Left lung (tissue), 10 donors: ENCODE data around the gene ARHGAP40. TPM values are rescaled to one million over a fixed set of nuclear protein-coding genes. Genes with fewer than 3 reads are reported as not detected.

Source experiments
- ATAC-seq: fragments of 200-7000 bp; cut with Tn5 transposase; one replicate; pipeline ENCODE4 v1.9.1; 2020; ENCODE audit warnings: moderate library complexity
- DNase-seq, 4 donors: peaks; one replicate each; pipeline ENCODE4 v3.0.0-alpha.2; 2013 to 2020
- H3K27ac ChIP-seq, 2 donors: fragments of 200-600 bp; sonication (generic) in 1 of 2; one replicate each; pipeline versions ENCODE4 v1.5.0 to v1.8.0; 2020 to 2021
- H3K27me3 ChIP-seq, 2 donors: fragments of 200-600 bp; sonication (generic) in 1 of 2; one replicate each; pipeline versions ENCODE4 v1.5.0 to v1.8.0; 2020 to 2021
- H3K36me3 ChIP-seq, 2 donors: fragments of 200-600 bp; sonication (generic) in 1 of 2; one replicate each; pipeline versions ENCODE4 v1.5.0 to v1.8.0; 2020 to 2021
- H3K4me1 ChIP-seq, 2 donors: fragments of 200-600 bp; one replicate each; pipeline ENCODE4 v1.8.0; 2021
- H3K4me3 ChIP-seq, 2 donors: fragments of 200-600 bp; sonication (generic) in 1 of 2; one replicate each; pipeline versions ENCODE4 v1.5.0 to v1.8.0; 2020 to 2021; ENCODE audit warnings: mild to moderate bottlenecking in 1 of 2
- H3K9me3 ChIP-seq, 2 donors: fragments of 200-600 bp; sonication (generic) in 1 of 2; one replicate each; pipeline versions ENCODE4 v1.5.0 to v1.8.0; 2020 to 2021
- intact Hi-C, 2 donors: fragments of 100-400 bp; cut with DNase I; formaldehyde crosslinking; loops; one replicate each; pipeline versions ENCODE4 v1.11.2 to v1.14.2; 2022
- polyA plus RNA-seq, 6 donors: library from polyadenylated mRNA; unstranded; fragments of 120-200 nt; gene quantifications; one replicate each; pipeline ENCODE4 v1.2.1, GENCODE V29; 2013; ENCODE audit not compliant: insufficient read length in 6 of 6
- total RNA-seq, 2 donors: library from RNA; stranded (reverse); fragmentation: NEBNext Ultra II Directional; extraction: Animal tissue kit (Norgen Biotek cat#: 25700); gene quantifications; one replicate each; pipeline ENCODE4 v1.2.1, GENCODE V29; 2021
- TF ChIP-seq, protein P1 (sequence below), 2 donors: fragments of 200-600 bp; sonication (generic) in 1 of 2; IDR thresholded peaks; one replicate each; pipeline versions ENCODE4 v1.5.0 to v1.8.0; 2021; ENCODE audit warnings: antibody characterized with exemption in 2 of 2
- donor health status: DM: no; HTN: yes; CAD: no.
- donor health status: DM: no; HTN: no; CAD: no.

Gene ARHGAP40
- total and polyA plus RNA-seq, 8 donors: 0.13 to 0.62 (median 0.44) TPM; not detected in 1

- TF ChIP-seq, protein P1, sequence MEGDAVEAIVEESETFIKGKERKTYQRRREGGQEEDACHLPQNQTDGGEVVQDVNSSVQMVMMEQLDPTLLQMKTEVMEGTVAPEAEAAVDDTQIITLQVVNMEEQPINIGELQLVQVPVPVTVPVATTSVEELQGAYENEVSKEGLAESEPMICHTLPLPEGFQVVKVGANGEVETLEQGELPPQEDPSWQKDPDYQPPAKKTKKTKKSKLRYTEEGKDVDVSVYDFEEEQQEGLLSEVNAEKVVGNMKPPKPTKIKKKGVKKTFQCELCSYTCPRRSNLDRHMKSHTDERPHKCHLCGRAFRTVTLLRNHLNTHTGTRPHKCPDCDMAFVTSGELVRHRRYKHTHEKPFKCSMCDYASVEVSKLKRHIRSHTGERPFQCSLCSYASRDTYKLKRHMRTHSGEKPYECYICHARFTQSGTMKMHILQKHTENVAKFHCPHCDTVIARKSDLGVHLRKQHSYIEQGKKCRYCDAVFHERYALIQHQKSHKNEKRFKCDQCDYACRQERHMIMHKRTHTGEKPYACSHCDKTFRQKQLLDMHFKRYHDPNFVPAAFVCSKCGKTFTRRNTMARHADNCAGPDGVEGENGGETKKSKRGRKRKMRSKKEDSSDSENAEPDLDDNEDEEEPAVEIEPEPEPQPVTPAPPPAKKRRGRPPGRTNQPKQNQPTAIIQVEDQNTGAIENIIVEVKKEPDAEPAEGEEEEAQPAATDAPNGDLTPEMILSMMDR (IDR thresholded peaks at IDR 0.05): no peak
- Histone ChIP-seq H3K27ac (no peak overlapping the region), H3K36me3 (no peaks in the 10 kb centered on the region), H3K9me3 (no peaks in the 10 kb centered on the region), H3K4me1 (peaks cover 0 to 12% of the 10 kb centered on the region in 2 donors), H3K4me3 (peak overlapping the region; percentile 24 to 36), H3K27me3 (peaks cover 14 to 83% of the 10 kb centered on the region in 2 donors)
- intact Hi-C loops: no loop called here
- DNase-seq (peak in 3 of 4 donors; percentile 20 to 55 (median 40)), ATAC-seq (peak; percentile 88)
These were observed 72.6 kb downstream of the ARHGAP40 start for GRCh38 chr20:38674092-38674764.

DNA sequence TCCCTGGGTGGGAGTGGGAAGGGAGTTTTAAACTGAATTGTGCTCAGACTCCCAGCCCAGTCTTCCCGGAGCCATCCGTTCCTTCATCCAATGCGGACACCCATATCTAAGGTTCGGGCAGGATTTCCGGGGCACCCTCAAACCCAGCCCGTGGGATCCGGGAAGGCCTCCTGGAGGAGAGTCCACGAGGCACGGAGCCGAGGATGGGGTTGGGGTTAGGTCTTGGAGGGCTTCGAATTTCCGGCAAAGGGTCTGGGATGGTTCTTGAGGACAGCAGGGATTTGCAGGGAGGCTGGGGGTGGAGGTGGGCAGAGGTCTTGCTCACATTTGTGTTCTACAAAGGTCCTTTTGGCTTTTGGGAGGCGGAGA is 73.1 kb downstream of the ARHGAP40 start:
- DNase-seq: no peak
- TF ChIP-seq, protein P1 (IDR thresholded peaks at IDR 0.05): no peak
- Histone ChIP-seq H3K9me3 (no peaks in the 10 kb centered on the region), H3K4me1 (peaks cover 0 to 12% of the 10 kb centered on the region in 2 donors), H3K27ac (no peak overlapping the region), H3K4me3 (no peak overlapping the region), H3K27me3 (peaks cover 14 to 78% of the 10 kb centered on the region in 2 donors), H3K36me3 (no peaks in the 10 kb centered on the region)
- intact Hi-C loops: no loop called here
- no peak for ATAC-seq

DNA sequence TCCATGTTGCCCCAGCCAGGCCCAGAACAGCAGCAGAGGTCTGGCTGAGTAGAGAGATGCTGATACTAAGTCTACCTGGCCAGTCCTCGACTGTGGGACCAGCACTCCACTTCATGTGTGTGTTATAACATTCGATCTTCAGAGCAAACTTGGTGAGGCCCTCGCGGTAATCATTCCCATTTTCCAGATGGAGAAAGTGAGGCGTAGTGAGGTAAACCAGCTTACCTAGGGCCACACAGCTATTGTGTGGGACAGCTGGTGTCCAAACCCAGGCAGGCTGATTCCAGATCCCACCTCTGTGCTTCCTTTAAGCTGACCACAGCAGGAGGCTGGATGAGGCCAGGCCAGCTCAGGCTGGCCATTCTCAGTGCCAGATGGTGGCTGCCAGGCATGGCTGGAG is 75.0 kb downstream of the ARHGAP40 start:
- ATAC-seq: no peak
- TF ChIP-seq, protein P1 (IDR thresholded peaks at IDR 0.05): no peak
- H3K27me3 ChIP-seq: peaks cover 14 to 68% of the 10 kb centered on the region in 2 donors

GRCh38 chr20:38680500-38681306 is 79.1 kb downstream of the ARHGAP40 start:
- H3K4me3 ChIP-seq: no peak overlapping the region
- no peak overlapping the region for H3K27ac ChIP-seq
- intact Hi-C loops: no loop called here
- no peaks in the 10 kb centered on the region for H3K4me1 ChIP-seq
- no peaks in the 10 kb centered on the region for H3K9me3 ChIP-seq
- peaks cover 0 to 61% of the 10 kb centered on the region in 2 donors for H3K27me3 ChIP-seq
- ATAC-seq (peak; percentile 72), DNase-seq (peak in 2 of 4 donors; percentile 45 to 49)
- no peaks in the 10 kb centered on the region for H3K36me3 ChIP-seq
- TF ChIP-seq, protein P1 (IDR thresholded peaks at IDR 0.05): no peak

More for the DNA sequence above, 75.0 kb downstream of the ARHGAP40 start:
- H3K4me3 ChIP-seq: no peak overlapping the region
- no peaks in the 10 kb centered on the region for H3K36me3 ChIP-seq
- intact Hi-C loops: no loop called here
- no peak for DNase-seq
- H3K9me3 ChIP-seq: no peaks in the 10 kb centered on the region
- no peak overlapping the region for H3K27ac ChIP-seq
- H3K4me1 ChIP-seq: peaks cover 0 to 12% of the 10 kb centered on the region in 2 donors

GRCh38 chr20:38685271-38685670 is 83.7 kb downstream of the ARHGAP40 start:
- no peak overlapping the region for H3K4me3 ChIP-seq
- H3K27me3 ChIP-seq: peaks cover 0 to 81% of the 10 kb centered on the region in 2 donors
- H3K4me1 ChIP-seq: no peaks in the 10 kb centered on the region
- DNase-seq (no peak), ATAC-seq (no peak)
- intact Hi-C loops: no loop called here
- no peaks in the 10 kb centered on the region for H3K9me3 ChIP-seq
- no peaks in the 10 kb centered on the region for H3K36me3 ChIP-seq
- TF ChIP-seq, protein P1 (IDR thresholded peaks at IDR 0.05): no peak
- H3K27ac ChIP-seq: no peak overlapping the region
